ENCODE results near the gene HSD17B11. TPM values are rescaled to one million over a fixed set of nuclear protein-coding genes. Genes with fewer than 3 reads are reported as not detected.

HSD17B11 gene
- polyA plus RNA-seq, 3 donors, result 86.9 to 330 (median 272) TPM

GRCh38 chr4:87322754-87323153 is 68.2 kb downstream of the HSD17B11 start, which contains the start of gene HSD17B13:
HSD17B13 (minus strand) TSS chr4:87322882; CDS start chr4:87322841, 41 bp downstream.
- H3K4me1 Mint-ChIP-seq, result peaks cover 6% of the 10 kb centered on the region
- Histone ChIP-seq H2AFZ (ENCODE audit: insufficient read depth, low read depth, low read length, poor library complexity, severe bottlenecking) (no peak within 1 kb of the TSS), H3K9ac (ENCODE audit: insufficient read depth, low read length, poor library complexity, severe bottlenecking) (no peak within 1 kb of the TSS), H4K20me1 (ENCODE audit: insufficient read depth, low read length) (no peaks in the 10 kb centered on the region), H3K4me3 (replicated peaks in 1 of 3; ENCODE audit: low read depth in 2 of 3, low read length in 3 of 3) (no peak within 1 kb of the TSS), H3K9me3 (replicated peaks in 1 of 2; ENCODE audit: control insufficient read depth in 1 of 2, insufficient read depth in 1 of 2, low read length in 2 of 2) (no peaks in the 10 kb centered on the region), H3K79me2 (ENCODE audit: insufficient read depth, low read length) (no peaks in the 10 kb centered on the region), H3K4me2 (replicated peaks; ENCODE audit: extremely low read depth, low read length, poor library complexity, severe bottlenecking) (no peak within 1 kb of the TSS), H3K4me1 (ENCODE audit: control insufficient read depth in 1 of 2, insufficient read depth in 2 of 2, low read length in 2 of 2) (no peaks in the 10 kb centered on the region), H3K27me3 (ENCODE audit: control insufficient read depth in 2 of 2, insufficient read depth in 2 of 2, low read length in 2 of 2) (no peaks in the 10 kb centered on the region), H3K27ac (ENCODE audit: low read depth in 1 of 2, low read length in 2 of 2) (no peak within 1 kb of the TSS), H3K36me3 (replicated peaks in 1 of 2; ENCODE audit: control insufficient read depth in 1 of 2, insufficient read depth in 2 of 2, low read length in 2 of 2) (no peaks in the 10 kb centered on the region)
- TF ChIP-seq CTCF (IDR thresholded peaks at IDR 0.05), result no peak
- H3K9me3 Mint-ChIP-seq, result peaks cover 0 to 8% (median 3%) of the 10 kb centered on the region in 7 donors
- H3K4me3 Mint-ChIP-seq, result no peak within 1 kb of the TSS
- H3K27me3 Mint-ChIP-seq (ENCODE audit: low read depth in 3 of 3), result no peaks in the 10 kb centered on the region
- no peaks in the 10 kb centered on the region for H3K36me3 Mint-ChIP-seq
- WGBS (ENCODE audit: insufficient coverage), result no CpG with 5 or more reads among the region's 2 CpGs
- DNase-seq, result no peak
- no peak within 1 kb of the TSS for H3K27ac Mint-ChIP-seq
- intact Hi-C loops (cut with micrococcal nuclease), result no loop called here

- no peak overlapping the region for H3K27ac Mint-ChIP-seq
- WGBS (ENCODE audit: insufficient coverage), result no CpG with 5 or more reads among the region's 5 CpGs
- H3K9me3 ChIP-seq (replicated peaks in 1 of 2; ENCODE audit: control insufficient read depth in 1 of 2, insufficient read depth in 1 of 2, low read length in 2 of 2), result no peaks in the 10 kb centered on the region
- no peak overlapping the region for H3K4me3 ChIP-seq (replicated peaks in 1 of 3; ENCODE audit: low read depth in 2 of 3, low read length in 3 of 3)
- no peak overlapping the region for H3K27ac ChIP-seq (ENCODE audit: low read depth in 1 of 2, low read length in 2 of 2)
- H3K4me3 Mint-ChIP-seq, result no peak overlapping the region
- H3K9ac ChIP-seq (ENCODE audit: insufficient read depth, low read length, poor library complexity, severe bottlenecking), result no peak overlapping the region
- H3K4me1 ChIP-seq (ENCODE audit: control insufficient read depth in 1 of 2, insufficient read depth in 2 of 2, low read length in 2 of 2), result no peaks in the 10 kb centered on the region
- no peaks in the 10 kb centered on the region for H3K27me3 ChIP-seq (ENCODE audit: control insufficient read depth in 2 of 2, insufficient read depth in 2 of 2, low read length in 2 of 2)
- intact Hi-C loops (cut with micrococcal nuclease), result no loop called here
- no peak for TF ChIP-seq CTCF (IDR thresholded peaks at IDR 0.05)
- no peak overlapping the region for H3K4me2 ChIP-seq (replicated peaks; ENCODE audit: extremely low read depth, low read length, poor library complexity, severe bottlenecking)
- peaks cover 6% of the 10 kb centered on the region for H3K4me1 Mint-ChIP-seq
- no peak for DNase-seq
- H3K79me2 ChIP-seq (ENCODE audit: insufficient read depth, low read length), result no peaks in the 10 kb centered on the region
- H3K27me3 Mint-ChIP-seq (ENCODE audit: low read depth in 3 of 3), result no peaks in the 10 kb centered on the region
- no peaks in the 10 kb centered on the region for H3K36me3 Mint-ChIP-seq
- no peaks in the 10 kb centered on the region for H4K20me1 ChIP-seq (ENCODE audit: insufficient read depth, low read length)
- H2AFZ ChIP-seq (ENCODE audit: insufficient read depth, low read depth, low read length, poor library complexity, severe bottlenecking), result no peak overlapping the region
- H3K36me3 ChIP-seq (replicated peaks in 1 of 2; ENCODE audit: control insufficient read depth in 1 of 2, insufficient read depth in 2 of 2, low read length in 2 of 2), result no peaks in the 10 kb centered on the region
- peaks cover 0 to 2% (median 0%) of the 10 kb centered on the region in 7 donors for H3K9me3 Mint-ChIP-seq
Measured at GRCh38 chr4:87321888-87322287, 69.1 kb downstream of the HSD17B11 start.

Data from CD14-positive monocyte (primary cell).